22Rv1 (cell line): ENCODE results near the gene WNT9A.
A peak's percentile ranks its signal among the peaks of the same experiment; 100 is the strongest.

ENCODE experiments used
- H3K27ac ChIP-seq: fragments of 450-650 bp; 2 replicates; pipeline ENCODE4 v1.5.1; 2017
- CTCF ChIP-seq: fragments of 450-650 bp; IDR thresholded peaks from 2 replicates; pipeline ENCODE4 v1.5.1; 2017; ENCODE audit warnings: mild to moderate bottlenecking
- ZFX ChIP-seq: fragments of 450-650 bp; IDR thresholded peaks from 2 replicates; pipeline ENCODE4 v1.6.1; 2017; ENCODE audit warnings: antibody characterized with exemption, borderline replicate concordance

The WNT9A gene

DNA sequence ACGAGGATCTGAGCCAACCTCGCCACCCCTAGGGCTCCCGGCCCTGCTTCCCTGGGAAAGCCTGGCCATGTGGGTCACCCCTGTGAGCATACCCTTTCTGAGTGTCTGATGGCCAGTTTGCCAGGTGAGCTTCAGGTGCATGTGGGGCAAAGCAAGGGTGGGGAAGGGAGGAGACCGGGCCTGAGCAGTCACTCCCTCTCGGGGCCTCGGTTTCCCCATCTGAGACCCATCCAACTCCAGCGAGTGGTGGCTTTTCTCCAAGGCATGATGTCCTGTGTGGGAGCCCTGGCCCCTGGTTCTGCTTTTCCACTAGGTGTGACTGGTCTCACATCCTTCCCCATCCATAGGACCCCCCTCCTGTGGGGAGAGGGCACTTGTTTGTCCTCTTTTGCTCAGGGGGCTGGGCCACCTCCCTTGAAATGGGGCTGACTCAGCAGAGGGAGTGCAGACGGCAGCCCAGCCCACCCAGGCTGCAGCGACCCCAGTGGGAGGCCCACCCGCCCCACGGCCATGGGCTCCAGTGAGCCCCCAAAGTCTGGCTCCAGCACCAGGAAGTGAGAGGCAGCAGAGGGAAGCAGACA is 1.7 kb upstream of the WNT9A start:
- TF ChIP-seq CTCF (no peak), ZFX (no peak)
- no peak overlapping the region for H3K27ac ChIP-seq

DNA sequence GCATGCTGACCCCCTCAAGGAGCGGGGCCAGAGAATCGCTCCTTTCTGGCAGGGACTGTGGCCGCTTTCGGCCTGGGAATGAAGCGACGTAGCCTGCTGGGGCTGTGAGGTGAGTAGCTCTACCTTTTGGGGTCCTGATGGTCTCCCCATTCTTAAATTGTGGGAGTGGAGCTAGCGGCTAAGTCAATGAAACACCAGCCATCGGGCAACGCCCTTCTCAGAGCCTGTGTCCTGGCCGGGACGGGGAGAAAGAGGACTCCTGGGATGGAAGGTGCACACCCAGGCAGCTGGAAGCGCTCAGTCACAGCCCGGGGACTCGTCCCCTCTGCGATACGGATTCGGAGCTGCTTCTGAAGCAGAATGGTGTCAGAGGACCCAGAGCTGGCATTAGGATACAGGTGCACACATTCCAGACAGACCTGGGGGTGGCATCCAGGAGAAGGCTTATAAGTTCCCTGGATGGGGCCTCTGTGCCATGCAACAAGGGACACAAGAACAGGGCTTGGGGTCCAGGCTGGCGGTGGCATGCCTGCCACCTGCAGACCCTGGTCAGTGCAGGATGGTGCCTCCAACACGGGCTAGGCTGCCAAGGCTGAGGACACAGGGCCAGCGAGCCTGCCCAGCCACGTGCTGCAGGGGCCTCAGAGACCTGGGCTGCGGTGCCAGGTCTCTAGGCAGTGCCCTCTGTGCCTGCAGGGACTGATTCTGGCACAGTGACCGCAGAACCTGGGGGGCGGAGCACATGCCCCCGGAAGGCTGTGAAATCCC is 945 bp upstream of the WNT9A start:
- H3K27ac ChIP-seq = peak overlapping the region; percentile 77

GRCh38 chr1:227947386-227947675 is 401 bp downstream of the WNT9A start:
- TF ChIP-seq CTCF (no peak), ZFX (no peak)
- H3K27ac ChIP-seq = peak overlapping the region; percentile 77

More for the DNA sequence above, 945 bp upstream of the WNT9A start:
- TF ChIP-seq CTCF (no peak), ZFX (no peak)

- no peak for TF ChIP-seq ZFX
- TF ChIP-seq CTCF = peak; percentile 97
- H3K27ac ChIP-seq = peak overlapping the region; percentile 77
Measured at GRCh38 chr1:227946624-227947385, 927 bp downstream of the WNT9A start.

GRCh38 chr1:227945891-227946623 is 1.7 kb downstream of the WNT9A start:
- no peak for TF ChIP-seq CTCF
- no peak for TF ChIP-seq ZFX
- peak overlapping the region; percentile 77 for H3K27ac ChIP-seq

- peak overlapping the region; percentile 77; the same call in 1 of the 2 replicates for H3K27ac ChIP-seq
- TF ChIP-seq ZFX = no peak
- TF ChIP-seq CTCF = no peak
Measured at GRCh38 chr1:227944931-227945890, 2.5 kb downstream of the WNT9A start.
